A549 (cell line): ENCODE measurements around the gene PLAC8L1. TPM values are rescaled to one million over a fixed set of nuclear protein-coding genes. Genes with fewer than 3 reads are reported as not detected.

Source experiments
- ATAC-seq, 2 experiments: fragments of 200-7000 bp in 1 of 2; fragments of >200 bp in 1 of 2; cut with Nextera tagmentation in 1 of 2; cut with Tn5 transposase in 1 of 2; 3 replicates each; pipeline versions ENCODE4 v1.8.0 to v1.9.1; 2018 to 2020; ENCODE audit warnings: mild to moderate bottlenecking in 1 of 2, moderate library complexity in 1 of 2
- CTCF ChIA-PET: fragments of 300-600 bp; sonication (Branson Sonifier 250); formaldehyde crosslinking; extraction: SDS; loops from one replicate; lab custom pipeline; 2021; ENCODE audit warnings: antibody characterized with exemption, inconsistent platforms; lab: Yijun Ruan, JAX
- POLR2A ChIA-PET: fragments of 350-600 bp; formaldehyde crosslinking; extraction: SDS; loops from one replicate; lab custom pipeline; 2021; ENCODE audit warnings: antibody characterized with exemption, inconsistent platforms; lab: Yijun Ruan, JAX
- DNase-seq, 2 experiments: peaks; one replicate each; pipeline versions ENCODE4 v3.0.0 to v3.0.0-alpha.2; 2011 to 2016; ENCODE audit warnings: low read depth in 1 of 2, low spot score in 1 of 2
- FAIRE-seq: peaks from 2 replicates; lab custom pipeline; 2011; peaks lifted over from hg19 to GRCh38; lab: Jason Lieb, UNC
- H3K27ac ChIP-seq, 2 experiments: fragments of >200 bp; sonication (Bioruptor Twin); formaldehyde crosslinking; 3 replicates each; pipeline ENCODE4 v1.5.1; 2016 to 2017
- H3K4me1 ChIP-seq: fragments of >200 bp; sonication (Bioruptor Twin); formaldehyde crosslinking; 3 replicates; pipeline ENCODE4 v1.6.1; 2016
- H3K4me2 ChIP-seq: fragments of >200 bp; sonication (Bioruptor Twin); formaldehyde crosslinking; 3 replicates; pipeline ENCODE4 v1.6.1; 2016
- H3K4me3 ChIP-seq: fragments of >200 bp; sonication (Bioruptor Twin); formaldehyde crosslinking; 3 replicates; pipeline ENCODE4 v1.5.1; 2016
- H3K9me3 ChIP-seq: fragments of >200 bp; sonication (Bioruptor Twin); formaldehyde crosslinking; 3 replicates; pipeline ENCODE4 v1.6.1; 2016
- BHLHE40 ChIP-seq: IDR thresholded peaks from 2 replicates; pipeline ENCODE4 v1.6.1; 2012; ENCODE audit warnings: low read depth, low read length, inconsistent platforms
- CEBPB ChIP-seq, 2 experiments: fragments of >200 bp in 1 of 2; sonication (Bioruptor Twin) in 1 of 2; formaldehyde crosslinking in 1 of 2; IDR thresholded peaks; 2 replicates each; pipeline ENCODE4 v1.6.1; 2012 to 2016
- EHF ChIP-seq: fragments of 250-450 bp; sonication (Bioruptor Pico); IDR thresholded peaks from 2 replicates; pipeline ENCODE4 v1.5.0; 2020; ENCODE audit warnings: mild to moderate bottlenecking
- EHMT2 ChIP-seq: fragments of 200-600 bp; sonication (generic); IDR thresholded peaks from 2 replicates; pipeline ENCODE4 v1.6.1; 2016; ENCODE audit warnings: antibody characterized with exemption, low read depth, mild to moderate bottlenecking, moderate library complexity
- FOSL2 ChIP-seq, 2 experiments: fragments of 450-650 bp in 1 of 2; fragments of >200 bp in 1 of 2; sonication (Bioruptor Twin) in 1 of 2; formaldehyde crosslinking; IDR thresholded peaks; 2 replicates each; pipeline versions ENCODE4 v1.5.0 to v1.6.1; 2016 to 2020; ENCODE audit warnings: mild to moderate bottlenecking in 1 of 2, moderate library complexity in 1 of 2
- HDAC2 ChIP-seq: fragments of 200-600 bp; sonication (generic); IDR thresholded peaks from 2 replicates; pipeline ENCODE4 v1.6.1; 2016
- HEYL ChIP-seq: fragments of 250-450 bp; sonication (Bioruptor Pico); IDR thresholded peaks from 2 replicates; pipeline ENCODE4 v1.8.0; 2021; ENCODE audit warnings: mild to moderate bottlenecking, moderate library complexity
- HOXA7 ChIP-seq: fragments of 250-450 bp; sonication (Bioruptor Pico); IDR thresholded peaks from 2 replicates; pipeline ENCODE4 v1.5.0; 2020; ENCODE audit warnings: mild to moderate bottlenecking, moderate library complexity
- HOXB13 ChIP-seq: fragments of 250-450 bp; sonication (Bioruptor Pico); IDR thresholded peaks from 2 replicates; pipeline ENCODE4 v1.5.0; 2020; ENCODE audit warnings: low read depth, mild to moderate bottlenecking, moderate library complexity
- HOXB5 ChIP-seq: fragments of 250-450 bp; sonication (Bioruptor Pico); IDR thresholded peaks from 2 replicates; pipeline ENCODE4 v1.5.0; 2020; ENCODE audit warnings: mild to moderate bottlenecking, moderate library complexity
- JUNB ChIP-seq: fragments of >200 bp; sonication (Bioruptor Twin); formaldehyde crosslinking; IDR thresholded peaks from 2 replicates; pipeline ENCODE4 v1.6.1; 2016
- KDM5A ChIP-seq: fragments of 200-600 bp; sonication (generic); IDR thresholded peaks from 2 replicates; pipeline ENCODE4 v1.6.1; 2016; ENCODE audit warnings: antibody characterized with exemption, mild to moderate bottlenecking
- NFE2L2 ChIP-seq: fragments of 150-350 bp; conservative IDR thresholded peaks from 2 replicates; pipeline ENCODE4 v1.6.1; 2014; ENCODE audit warnings: low read length
- NR3C1 ChIP-seq: fragments of >200 bp; sonication (Bioruptor Twin); formaldehyde crosslinking; IDR thresholded peaks from 3 replicates; pipeline ENCODE4 v1.6.1; 2017
- RAD21 ChIP-seq, 2 experiments: fragments of >200 bp in 1 of 2; sonication (Bioruptor Twin) in 1 of 2; formaldehyde crosslinking in 1 of 2; IDR thresholded peaks in 1 of 2; conservative IDR thresholded peaks in 1 of 2; 2 replicates in 1 of 2; 3 replicates in 1 of 2; pipeline ENCODE4 v1.6.1; 2012 to 2018; ENCODE audit warnings: inconsistent platforms in 1 of 2
- RNF2 ChIP-seq: fragments of 200-600 bp; sonication (generic); IDR thresholded peaks from 2 replicates; pipeline ENCODE4 v1.6.1; 2016; ENCODE audit warnings: low read depth, mild to moderate bottlenecking, antibody characterized with exemption, moderate library complexity, borderline replicate concordance
- ZFP36 ChIP-seq: fragments of 450-650 bp; IDR thresholded peaks from 2 replicates; pipeline ENCODE4 v1.6.1; 2014; ENCODE audit warnings: borderline replicate concordance; ENCODE audit not compliant: partially characterized antibody
- WGBS: methylation state at CpG from one replicate; pipeline ENCODE4 v1.1.6; 2017; ENCODE audit errors: missing lambda C conversion rate; 5-methylcytosine and 5-hydroxymethylcytosine counted together
- polyA plus RNA-seq, 4 experiments: library from polyadenylated mRNA; depleted of rRNA in 3 of 4; stranded (reverse); fragments of >200 nt; fragmentation: RNase III in 1 of 4; extraction: RNeasy Plus Mini Kit Qiagen cat#74134 plus additional on column Dnase treatment in 1 of 4; gene quantifications; 2 replicates in 3 of 4; 3 replicates in 1 of 4; pipeline ENCODE4 v1.2.3, GENCODE V29; 2011 to 2017
- TF ChIP-seq, protein P1 (sequence below): fragments of 250-450 bp; sonication (Bioruptor Pico); IDR thresholded peaks from 2 replicates; pipeline ENCODE4 v1.5.0; 2020; ENCODE audit warnings: low read depth, mild to moderate bottlenecking, moderate library complexity
- TF ChIP-seq, protein P2 (sequence below): fragments of 150-350 bp; IDR thresholded peaks from 2 replicates; pipeline ENCODE4 v1.6.1; 2014; ENCODE audit warnings: low read depth, mild to moderate bottlenecking, low read length
- TF ChIP-seq, protein P3 (sequence below): IDR thresholded peaks from 2 replicates; pipeline ENCODE4 v1.6.1; 2012; ENCODE audit warnings: low read depth, borderline replicate concordance
- TF ChIP-seq, protein P4 (sequence below): IDR thresholded peaks from 2 replicates; pipeline ENCODE4 v1.6.1; 2012

PLAC8L1 gene
- polyA plus RNA-seq, 2 of the 4 experiments (the other 2 are of a cell fraction) = 0.41 to 0.70 TPM

DNA sequence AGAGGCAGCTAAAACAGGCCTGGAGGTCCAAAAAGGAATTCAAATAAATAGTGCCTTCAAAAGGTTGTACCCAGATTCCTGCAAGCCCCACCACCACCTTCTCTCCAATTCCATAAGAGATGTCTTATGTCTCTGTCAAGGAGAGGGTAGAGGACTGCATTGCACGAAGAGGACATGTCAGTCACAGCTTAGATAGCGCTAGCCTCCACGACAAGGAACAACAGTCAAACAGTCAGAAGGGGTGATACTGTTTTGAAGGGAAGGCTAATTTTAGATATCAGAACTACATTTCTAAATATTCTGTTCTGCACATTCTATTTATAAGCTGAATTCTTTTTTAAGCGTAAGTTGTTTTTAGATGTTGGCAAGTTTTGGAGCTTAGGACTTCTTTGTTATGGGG is 34.2 kb downstream of the PLAC8L1 start (continued):
- no peak for TF ChIP-seq RAD21 (conservative IDR thresholded peaks at IDR 0.05 in 1 of 2, IDR thresholded peaks at IDR 0.05 in 1 of 2)

DNA sequence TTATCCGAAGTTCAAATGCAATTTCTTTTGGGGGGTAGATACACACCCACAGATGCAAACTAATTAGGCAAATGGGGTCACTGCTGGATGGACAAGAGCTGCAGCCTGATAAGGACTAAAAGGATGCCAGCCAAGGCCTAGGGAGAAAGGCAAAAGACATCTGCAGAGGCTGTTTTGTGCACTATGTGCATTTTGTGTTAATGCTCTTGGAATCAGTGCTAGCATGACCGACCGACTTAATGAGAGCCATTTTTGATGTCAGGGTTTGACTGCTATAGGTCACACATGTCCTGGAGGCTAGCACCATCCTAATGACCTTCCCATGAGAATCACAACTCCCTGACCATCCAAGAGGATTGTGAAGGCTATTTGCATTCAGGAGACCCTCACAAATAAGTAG is 34.6 kb downstream of the PLAC8L1 start:
- ATAC-seq (no peak), DNase-seq (no peak), FAIRE-seq (no peak)
- Histone ChIP-seq H3K4me3 (no peak overlapping the region), H3K9me3 (no peaks in the 10 kb centered on the region), H3K4me2 (no peak overlapping the region), H3K4me1 (no peaks in the 10 kb centered on the region), H3K27ac (no peak overlapping the region)
- WGBS = 72% methylated on average over 3 of the region's 3 CpGs
- POLR2A ChIA-PET = no interaction called here
- CTCF ChIA-PET = interaction anchor here (1.3 to 1.7 kb wide), 2 partner anchors 8 to 18 kb away, joined by 3 read pairs; no protein-coding TSS in a partner anchor
- no peak for TF ChIP-seq NR3C1
- TF ChIP-seq ZFP36 = no peak
- no peak for TF ChIP-seq EHMT2
- no peak for TF ChIP-seq JUNB
- TF ChIP-seq CEBPB (IDR thresholded peaks at IDR 0.05) = no peak
- no peak for TF ChIP-seq HOXA7 (CRISPR knock-in tag)
- TF ChIP-seq, protein P1, sequence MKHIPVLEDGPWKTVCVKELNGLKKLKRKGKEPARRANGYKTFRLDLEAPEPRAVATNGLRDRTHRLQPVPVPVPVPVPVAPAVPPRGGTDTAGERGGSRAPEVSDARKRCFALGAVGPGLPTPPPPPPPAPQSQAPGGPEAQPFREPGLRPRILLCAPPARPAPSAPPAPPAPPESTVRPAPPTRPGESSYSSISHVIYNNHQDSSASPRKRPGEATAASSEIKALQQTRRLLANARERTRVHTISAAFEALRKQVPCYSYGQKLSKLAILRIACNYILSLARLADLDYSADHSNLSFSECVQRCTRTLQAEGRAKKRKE = no peak
- no peak for TF ChIP-seq HEYL (CRISPR knock-in tag)
- TF ChIP-seq, protein P2, sequence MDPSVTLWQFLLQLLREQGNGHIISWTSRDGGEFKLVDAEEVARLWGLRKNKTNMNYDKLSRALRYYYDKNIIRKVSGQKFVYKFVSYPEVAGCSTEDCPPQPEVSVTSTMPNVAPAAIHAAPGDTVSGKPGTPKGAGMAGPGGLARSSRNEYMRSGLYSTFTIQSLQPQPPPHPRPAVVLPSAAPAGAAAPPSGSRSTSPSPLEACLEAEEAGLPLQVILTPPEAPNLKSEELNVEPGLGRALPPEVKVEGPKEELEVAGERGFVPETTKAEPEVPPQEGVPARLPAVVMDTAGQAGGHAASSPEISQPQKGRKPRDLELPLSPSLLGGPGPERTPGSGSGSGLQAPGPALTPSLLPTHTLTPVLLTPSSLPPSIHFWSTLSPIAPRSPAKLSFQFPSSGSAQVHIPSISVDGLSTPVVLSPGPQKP = no peak
- no peak for TF ChIP-seq RNF2
- TF ChIP-seq RAD21 (conservative IDR thresholded peaks at IDR 0.05 in 1 of 2, IDR thresholded peaks at IDR 0.05 in 1 of 2) = no peak
- no peak for TF ChIP-seq HOXB13
- TF ChIP-seq KDM5A = no peak
- no peak for TF ChIP-seq HOXB5 (CRISPR knock-in tag)
- no peak for TF ChIP-seq EHF

DNA sequence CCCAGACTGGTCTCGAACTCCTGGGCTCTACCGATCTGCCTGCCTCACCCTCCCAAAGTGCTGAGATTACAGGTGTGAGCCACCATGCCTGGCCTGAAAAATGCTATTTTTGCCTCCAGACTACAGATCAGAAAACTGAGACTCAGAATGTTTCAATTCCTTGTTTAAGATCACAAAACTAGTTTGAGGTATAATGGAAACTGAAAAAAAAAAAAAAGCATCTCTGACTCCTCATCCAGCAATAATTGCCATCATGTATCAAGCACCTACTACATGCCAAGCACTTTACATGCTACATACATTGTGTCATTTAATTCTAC is 35.6 kb downstream of the PLAC8L1 start:
- no peak for TF ChIP-seq FOSL2 (IDR thresholded peaks at IDR 0.05)
- no peak for TF ChIP-seq FOSL2 (CRISPR knock-in tag; IDR thresholded peaks at IDR 0.05)
- no peak for TF ChIP-seq NFE2L2
- no peak for TF ChIP-seq BHLHE40
- TF ChIP-seq, protein P3, sequence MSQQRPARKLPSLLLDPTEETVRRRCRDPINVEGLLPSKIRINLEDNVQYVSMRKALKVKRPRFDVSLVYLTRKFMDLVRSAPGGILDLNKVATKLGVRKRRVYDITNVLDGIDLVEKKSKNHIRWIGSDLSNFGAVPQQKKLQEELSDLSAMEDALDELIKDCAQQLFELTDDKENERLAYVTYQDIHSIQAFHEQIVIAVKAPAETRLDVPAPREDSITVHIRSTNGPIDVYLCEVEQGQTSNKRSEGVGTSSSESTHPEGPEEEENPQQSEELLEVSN = no peak
- no peak for TF ChIP-seq HOXA7 (CRISPR knock-in tag)
- TF ChIP-seq, protein P4, sequence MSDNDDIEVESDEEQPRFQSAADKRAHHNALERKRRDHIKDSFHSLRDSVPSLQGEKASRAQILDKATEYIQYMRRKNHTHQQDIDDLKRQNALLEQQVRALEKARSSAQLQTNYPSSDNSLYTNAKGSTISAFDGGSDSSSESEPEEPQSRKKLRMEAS = no peak
- no peak for TF ChIP-seq HDAC2
- no peak overlapping the region for H3K27ac ChIP-seq
- H3K4me3 ChIP-seq = no peak overlapping the region
- FAIRE-seq (no peak), DNase-seq (no peak), ATAC-seq (no peak)
- 94% methylated on average over 2 of the region's 2 CpGs for WGBS
- CTCF ChIA-PET = interaction anchor here (1.6 kb wide), 1 partner anchor 21 kb away, joined by 5 read pairs; no protein-coding TSS in a partner anchor
- no peaks in the 10 kb centered on the region for H3K4me1 ChIP-seq
- POLR2A ChIA-PET = no interaction called here
- no peak overlapping the region for H3K4me2 ChIP-seq
- no peaks in the 10 kb centered on the region for H3K9me3 ChIP-seq
